ENCODE results near the gene PES1. TPM values are rescaled to one million over a fixed set of nuclear protein-coding genes. Genes with fewer than 3 reads are reported as not detected.
"Not testable (repeated sequence)": the region's sequence is repeated elsewhere in the genome, so short reads cannot be mapped to it uniquely, and the experiment has no call there.

Gene PES1
- total RNA-seq, 4 donors from 2014 or later: 45.3 to 67.0 (median 58.4) TPM

- no peaks in the 10 kb centered on the region for H3K4me1 ChIP-seq
- H3K9me3 ChIP-seq: no peaks in the 10 kb centered on the region
- no peak overlapping the region for H3K27ac ChIP-seq
- DNase-seq: no peak
- intact Hi-C loops (cut with DNase I): no loop called here
- WGBS, 2 donors: 100% methylated on average over 1 of the region's 1 CpG
- no peak for TF ChIP-seq POLR2A (IDR thresholded peaks at IDR 0.05)
- TF ChIP-seq CTCF (IDR thresholded peaks at IDR 0.05): no peak
- no peak overlapping the region for H3K4me3 ChIP-seq
- H3K27me3 ChIP-seq: peaks cover 0 to 16% (median 0%) of the 10 kb centered on the region in 4 donors
- no peaks in the 10 kb centered on the region for H3K36me3 ChIP-seq
These were observed 39.0 kb downstream of the PES1 start for GRCh38 chr22:30552719-30553118.

GRCh38 chr22:30551813-30552212 is 39.9 kb downstream of the PES1 start:
- H3K4me1 ChIP-seq; H3K27ac ChIP-seq; H3K9me3 ChIP-seq; DNase-seq; intact Hi-C loops (cut with DNase I); H3K4me3 ChIP-seq; H3K36me3 ChIP-seq: not testable (repeated sequence)
- WGBS, 2 donors: 88 to 93% methylated on average over 3 of the region's 3 CpGs
- H3K27me3 ChIP-seq: peaks cover 0 to 21% (median 0%) of the 10 kb centered on the region in 4 donors

- intact Hi-C loops (cut with DNase I): no loop called here
- TF ChIP-seq POLR2A (IDR thresholded peaks at IDR 0.05) (no peak), CTCF (IDR thresholded peaks at IDR 0.05) (no peak)
- no peaks in the 10 kb centered on the region for H3K36me3 ChIP-seq
- DNase-seq: no peak
- peaks cover 0 to 54% (median 0%) of the 10 kb centered on the region in 4 donors for H3K27me3 ChIP-seq
- H3K4me1 ChIP-seq: peaks cover 0 to 7% (median 3%) of the 10 kb centered on the region in 3 donors
- no peak overlapping the region for H3K27ac ChIP-seq
- no peaks in the 10 kb centered on the region for H3K9me3 ChIP-seq
- WGBS, 2 donors: 79 to 91% methylated on average over 1 to 4 of the region's 4 CpGs
- H3K4me3 ChIP-seq: no peak overlapping the region
These were observed 44.5 kb downstream of the PES1 start for GRCh38 chr22:30547188-30547587.

DNA sequence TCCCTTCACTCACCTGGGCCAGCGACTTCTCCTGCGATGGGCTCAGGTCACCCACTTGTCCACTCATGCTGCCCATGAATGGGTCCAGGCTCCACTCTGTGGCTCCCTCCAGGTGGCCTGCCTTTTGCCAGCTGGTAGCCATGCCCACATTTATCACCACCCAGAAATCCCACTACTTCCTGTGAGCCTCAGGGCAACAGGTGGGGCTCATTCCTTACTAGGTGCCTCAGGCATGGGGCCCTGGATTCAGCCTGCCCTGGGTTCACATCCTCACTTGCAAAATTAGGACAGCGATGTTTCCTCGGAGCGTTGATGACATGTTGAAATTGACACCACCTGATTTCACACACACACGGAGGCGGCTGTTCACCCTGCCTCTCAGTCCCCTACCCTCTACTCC is 45.1 kb downstream of the PES1 start, which contains the start of gene SEC14L6:
Gene SEC14L6 (minus strand): TSS at position 126 of the 400 bp plus-strand sequence. CDS start 59 bp downstream, at position 67.
- DNase-seq: no peak
- no peaks in the 10 kb centered on the region for H3K36me3 ChIP-seq
- 90 to 96% methylated on average over 2 to 7 of the region's 7 CpGs for WGBS, 2 donors
- H3K27me3 ChIP-seq: peaks cover 0 to 59% (median 3%) of the 10 kb centered on the region in 4 donors
- intact Hi-C loops (cut with DNase I): no loop called here
- TF ChIP-seq CTCF (IDR thresholded peaks at IDR 0.05) (no peak), POLR2A (IDR thresholded peaks at IDR 0.05) (no peak)
- H3K4me3 ChIP-seq: no peak within 1 kb of the TSS
- peaks cover 3 to 12% (median 6%) of the 10 kb centered on the region in 3 donors for H3K4me1 ChIP-seq
- no peaks in the 10 kb centered on the region for H3K9me3 ChIP-seq
- H3K27ac ChIP-seq: no peak within 1 kb of the TSS

DNA sequence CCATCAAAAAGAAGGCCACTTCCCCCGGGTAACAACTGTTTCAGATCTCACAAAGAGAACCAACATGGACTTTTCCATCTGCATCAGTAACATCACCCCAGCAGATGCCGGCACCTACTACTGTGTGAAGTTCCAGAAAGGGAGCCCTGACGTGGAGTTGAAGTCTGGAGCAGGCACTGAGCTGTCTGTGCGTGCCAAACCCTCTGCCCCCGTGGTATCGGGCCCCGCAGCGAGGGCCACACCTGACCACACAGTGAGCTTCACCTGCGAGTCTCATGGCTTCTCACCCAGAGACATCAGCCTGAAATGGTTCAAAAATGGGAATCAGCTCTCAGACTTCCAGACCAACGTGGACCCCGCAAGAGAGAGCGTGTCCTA is 48.9 kb downstream of the PES1 start:
- Histone ChIP-seq H3K27ac (no peak overlapping the region), H3K4me1 (peaks cover 3 to 12% (median 6%) of the 10 kb centered on the region in 3 donors), H3K4me3 (peak overlapping the region in 2 of 4 donors; percentile 43 to 55), H3K36me3 (no peaks in the 10 kb centered on the region), H3K27me3 (peaks cover 0 to 54% (median 3%) of the 10 kb centered on the region in 4 donors), H3K9me3 (no peaks in the 10 kb centered on the region)
- intact Hi-C loops (cut with DNase I): no loop called here
- TF ChIP-seq CTCF (IDR thresholded peaks at IDR 0.05) (no peak), POLR2A (IDR thresholded peaks at IDR 0.05) (no peak)
- WGBS, 2 donors: 74 to 87% methylated on average over 6 to 11 of the region's 12 CpGs
- DNase-seq: no peak

Data from esophagus squamous epithelium (tissue), 5 donors.